GM18520 (cell line): ENCODE results near the gene RCAN1.
"Not testable (repeated sequence)": the region's sequence is repeated elsewhere in the genome, so short reads cannot be mapped to it uniquely, and the experiment has no call there.

Experiments
- ATAC-seq: cut with Tn5 transposase; IDR thresholded peaks from one replicate; pipeline ENCODE4 v1.9.1; 2021; ENCODE audit not compliant: unreplicated experiment

RCAN1 gene

GRCh38 chr21:34520281-34520680, 94.6 kb downstream of the RCAN1 start:
- no peak for ATAC-seq

- no peak for ATAC-seq
Measured at GRCh38 chr21:34519694-34520093, 95.2 kb downstream of the RCAN1 start.

GRCh38 chr21:34519016-34519415, 95.9 kb downstream of the RCAN1 start:
- no peak for ATAC-seq

GRCh38 chr21:34518301-34518700, 96.6 kb downstream of the RCAN1 start:
- ATAC-seq: no peak

GRCh38 chr21:34517491-34518245, 97.2 kb downstream of the RCAN1 start:
- ATAC-seq: no peak

GRCh38 chr21:34517039-34517438, 97.9 kb downstream of the RCAN1 start:
- no peak for ATAC-seq

- no peak for ATAC-seq
Measured at GRCh38 chr21:34514576-34515115, 100.3 kb downstream of the RCAN1 start.

- ATAC-seq: no peak
Measured at GRCh38 chr21:34513129-34513675, 101.7 kb downstream of the RCAN1 start.

DNA sequence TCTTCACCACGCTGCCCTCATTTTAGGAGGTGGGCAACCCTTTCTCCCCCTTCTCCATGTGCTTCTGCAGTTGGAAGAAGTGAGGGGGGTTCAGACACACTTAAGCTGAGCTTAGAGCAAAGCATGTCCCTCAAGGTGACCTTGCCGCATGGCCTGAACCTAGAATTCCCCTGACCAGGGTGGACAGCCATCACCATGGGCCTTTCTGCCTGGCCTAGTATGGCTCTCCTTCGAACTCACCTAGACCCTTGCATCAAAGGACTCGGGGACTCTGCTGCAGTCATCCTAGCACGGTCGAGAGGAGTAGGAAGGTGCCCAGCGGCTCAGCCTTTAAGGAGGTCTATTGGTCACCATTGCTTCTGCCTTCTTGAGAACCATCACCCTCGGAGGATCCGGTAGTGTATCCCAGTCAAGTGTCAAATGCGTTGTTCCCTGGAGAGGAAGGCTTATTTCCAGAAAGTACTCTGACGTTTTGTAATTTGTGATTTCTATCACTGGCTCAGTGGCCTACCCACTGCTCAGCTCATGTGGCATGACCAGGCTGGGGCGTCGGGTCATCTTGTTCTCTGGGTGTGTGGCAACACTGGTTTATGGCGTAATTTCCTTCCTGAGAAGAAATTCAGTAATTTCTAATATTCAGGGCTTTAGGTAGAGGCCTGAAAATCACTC, 103.0 kb downstream of the RCAN1 start, which contains the start of gene KCNE1:
TSS of gene KCNE1 (minus strand) at position 424 of the 669 bp plus-strand sequence. CDS start 62,576 bp downstream, outside the sequence.
- no peak for ATAC-seq

DNA sequence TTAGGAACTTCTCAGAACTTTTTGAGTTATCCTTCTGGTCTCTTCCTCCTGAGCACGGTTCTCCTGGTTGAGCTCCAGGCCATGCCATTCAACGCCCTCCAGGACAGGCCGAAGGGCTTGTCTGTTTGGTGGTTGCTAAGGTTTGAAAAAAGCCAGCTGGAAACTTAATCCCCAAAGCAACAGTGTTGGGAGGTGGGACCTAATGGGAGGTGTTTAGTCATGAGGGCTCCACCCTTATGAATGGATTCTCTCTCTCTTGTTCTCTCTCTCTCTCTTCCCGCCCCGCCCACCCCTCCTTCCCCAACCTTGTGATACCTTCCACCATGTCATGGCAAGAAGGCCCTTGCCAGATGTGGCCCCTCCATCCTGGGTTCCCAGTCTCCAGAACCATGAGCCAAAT, 103.7 kb downstream of the RCAN1 start:
- no peak for ATAC-seq

DNA sequence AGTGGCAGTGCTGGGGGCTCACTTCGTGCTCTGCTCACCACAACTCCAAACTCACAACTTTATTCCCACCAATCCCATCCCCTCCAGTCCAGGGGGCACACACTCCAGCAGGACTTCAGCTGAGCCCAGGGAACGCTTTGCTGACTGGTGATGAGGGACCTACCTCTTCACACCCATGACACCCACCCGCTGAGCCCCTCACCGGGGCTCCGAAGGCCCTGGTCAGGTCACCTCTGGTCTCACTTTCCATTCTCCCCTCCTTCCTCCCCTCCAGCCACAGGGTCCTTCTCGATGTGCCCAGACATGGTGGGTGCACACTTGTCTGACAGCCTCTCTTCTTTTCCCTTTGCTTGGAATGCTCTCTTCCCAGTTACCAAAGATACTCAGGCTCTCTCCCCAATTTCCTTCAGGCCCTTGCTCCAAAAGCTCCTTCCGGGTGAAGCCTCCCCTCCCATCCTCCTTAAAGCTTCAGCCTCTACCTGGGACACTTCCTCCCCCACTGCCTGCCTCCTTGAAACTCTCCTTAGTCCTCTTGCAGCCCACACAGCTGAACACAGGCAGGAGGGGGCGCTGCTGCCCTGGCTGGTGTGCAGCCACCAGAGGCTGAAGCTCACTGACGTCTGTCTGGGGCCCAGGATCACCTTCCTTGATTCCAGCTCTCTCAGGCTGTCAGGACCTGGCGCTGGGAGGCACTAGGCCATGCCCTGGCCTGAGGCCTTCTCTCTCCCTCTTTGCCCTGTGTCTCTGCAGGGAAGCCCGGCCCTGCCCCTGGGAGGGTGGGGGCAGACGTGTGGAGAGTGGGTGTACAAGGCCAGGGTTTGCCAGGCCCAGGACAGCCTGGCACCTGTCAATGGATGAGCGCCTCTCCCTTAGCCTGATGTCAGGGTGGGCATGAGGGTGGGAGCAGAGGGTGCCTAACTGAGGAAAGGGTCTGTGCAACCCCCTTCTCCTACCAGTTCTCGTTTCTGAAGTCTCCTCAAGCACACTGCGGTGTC, 104.5 kb downstream of the RCAN1 start:
- no peak for ATAC-seq

DNA sequence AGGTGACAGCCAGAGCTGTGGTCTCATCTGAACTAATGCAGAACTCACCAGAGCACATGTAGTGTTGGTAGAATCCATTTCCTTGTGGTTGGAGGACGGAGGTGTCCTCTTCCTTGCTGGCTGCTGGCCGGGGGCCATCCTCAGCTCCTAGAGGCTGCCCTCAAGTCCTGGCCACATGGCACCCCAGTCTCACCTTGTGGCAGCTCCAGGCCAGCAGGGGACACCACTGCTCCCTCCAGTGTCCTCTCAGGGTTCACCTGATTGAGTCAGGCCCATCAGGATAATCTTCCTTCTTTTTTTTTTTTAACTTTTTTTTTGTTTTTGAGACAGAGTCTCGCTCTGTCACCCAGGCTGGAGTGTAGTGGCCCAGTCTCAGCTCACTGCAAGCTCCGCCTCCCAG, 105.8 kb downstream of the RCAN1 start:
- no peak for ATAC-seq

GRCh38 chr21:34504595-34504994, 110.3 kb downstream of the RCAN1 start:
- no peak for ATAC-seq

- ATAC-seq: no peak
Measured at GRCh38 chr21:34502480-34503106, 112.3 kb downstream of the RCAN1 start.

DNA sequence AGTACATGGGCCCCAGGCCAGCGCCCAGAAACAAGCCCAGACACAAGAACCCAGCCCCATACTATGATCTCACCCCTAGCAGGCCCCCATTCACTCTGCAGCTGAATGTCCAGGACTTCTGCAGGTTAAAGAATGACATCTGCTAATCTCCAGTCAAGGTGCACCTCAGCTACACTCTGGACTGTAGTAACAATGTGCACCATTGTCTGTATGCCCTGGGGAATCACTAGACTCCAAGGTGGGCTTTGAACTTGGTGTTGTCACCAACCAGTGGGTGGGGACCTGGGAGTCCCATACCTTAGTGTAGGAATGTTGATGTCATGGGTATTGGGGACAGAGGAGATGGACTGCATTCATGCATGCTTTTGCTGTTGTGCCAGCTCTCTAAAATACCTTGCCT, 113.2 kb downstream of the RCAN1 start:
- ATAC-seq: no peak

GRCh38 chr21:34500191-34500590, 114.7 kb downstream of the RCAN1 start:
- ATAC-seq: no peak

DNA sequence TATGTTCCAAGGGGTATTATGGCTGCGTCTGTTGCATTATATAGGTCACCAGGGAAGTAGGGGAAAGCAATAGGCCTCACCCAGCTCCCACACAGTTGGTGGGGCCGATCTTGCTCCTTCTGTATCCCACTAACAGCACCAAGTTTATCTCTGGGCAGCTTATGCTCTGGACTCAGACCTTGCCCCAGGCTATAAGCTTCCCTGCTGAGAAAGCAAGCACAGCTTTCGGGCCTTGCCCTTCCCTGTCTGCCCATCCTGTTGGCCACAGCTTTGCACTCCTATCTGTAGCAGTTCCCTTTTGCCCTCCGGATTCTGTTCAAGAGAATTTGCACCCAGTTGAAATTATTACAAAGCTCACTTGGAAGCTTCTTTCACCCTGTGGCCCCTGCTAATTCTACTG, 115.8 kb downstream of the RCAN1 start:
- ATAC-seq: no peak

DNA sequence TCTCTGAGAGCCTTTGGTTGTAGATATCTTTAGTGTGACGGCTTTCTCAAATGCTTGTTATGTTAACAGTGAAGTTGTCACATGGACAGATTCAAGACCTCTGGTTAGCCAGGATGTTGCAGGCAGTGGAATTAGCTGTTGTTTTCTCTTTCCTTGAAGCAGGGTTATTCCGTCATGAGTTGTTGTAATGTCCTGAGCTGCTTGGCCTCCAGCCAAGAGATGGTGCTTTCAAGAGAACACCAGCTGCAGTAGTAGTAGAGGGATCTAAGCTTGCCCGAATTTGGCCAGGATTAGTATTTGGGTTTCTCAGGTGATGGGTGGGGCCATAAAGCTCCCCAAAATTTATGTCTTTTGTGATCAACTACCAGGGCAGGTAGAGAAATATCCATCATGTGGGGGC, 116.3 kb downstream of the RCAN1 start:
- ATAC-seq: no peak

DNA sequence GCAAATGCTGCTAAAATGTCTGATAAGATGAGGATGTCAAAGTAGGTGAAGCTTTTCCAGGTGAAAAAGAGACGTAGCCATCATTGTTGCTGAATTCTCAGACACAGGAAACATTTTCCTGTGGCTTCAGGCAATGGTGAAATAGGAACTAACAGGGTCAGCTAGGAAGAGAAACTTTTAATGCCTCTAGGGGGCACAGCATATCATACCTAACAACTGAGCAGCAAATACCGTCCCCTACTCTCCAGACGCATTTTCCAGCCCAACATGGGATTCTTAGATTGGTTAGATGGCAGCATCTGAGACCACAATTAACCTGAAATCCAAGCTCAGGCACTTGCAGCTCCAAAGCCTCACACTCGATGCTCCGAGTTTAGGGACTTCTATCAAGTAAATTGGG, 131.1 kb downstream of the RCAN1 start:
- ATAC-seq: not testable (repeated sequence)

- not testable (repeated sequence) for ATAC-seq
Measured at GRCh38 chr21:34483435-34483834, 131.5 kb downstream of the RCAN1 start.
